Neuron (in vitro differentiated cells): ENCODE results near the gene KCTD11.
A peak's percentile ranks its signal among the peaks of the same experiment; 100 is the strongest.

Experiments
- H2AFZ ChIP-seq: one replicate; pipeline ENCODE4 v1.6.1; 2013; ENCODE audit warnings: low read depth, mild to moderate bottlenecking, inconsistent platforms, low read length, moderate library complexity
- H3K27me3 ChIP-seq: one replicate; pipeline ENCODE4 v1.6.1; 2013; ENCODE audit warnings: low read length; ENCODE audit not compliant: insufficient read depth
- H3K36me3 ChIP-seq: one replicate; pipeline ENCODE4 v1.6.1; 2013; ENCODE audit warnings: low read length; ENCODE audit not compliant: insufficient read depth
- H3K4me1 ChIP-seq: one replicate; pipeline ENCODE4 v1.6.1; 2013; ENCODE audit warnings: low read length; ENCODE audit not compliant: insufficient read depth
- H3K4me3 ChIP-seq: 2 replicates; pipeline ENCODE4 v1.5.1; 2013; ENCODE audit warnings: mild to moderate bottlenecking, low read length, moderate library complexity
- H3K9me3 ChIP-seq: one replicate; pipeline ENCODE4 v1.6.1; 2013; ENCODE audit warnings: low read length

Gene KCTD11

GRCh38 chr17:7314719-7315569 is 37.0 kb upstream of the KCTD11 start, which contains the start of gene GPS2:
Gene GPS2 (minus strand): TSS chr17:7315360. CDS start chr17:7315052, 308 bp downstream.
- H3K4me3 ChIP-seq, result peak within 1 kb of the TSS; percentile 92
- H3K27me3 ChIP-seq, result no peaks in the 10 kb centered on the region
- peaks cover 71% of the 10 kb centered on the region for H3K36me3 ChIP-seq
- no peaks in the 10 kb centered on the region for H3K9me3 ChIP-seq
- H3K4me1 ChIP-seq, result peaks cover 23% of the 10 kb centered on the region
- H2AFZ ChIP-seq, result peak within 1 kb of the TSS; percentile 58

GRCh38 chr17:7315570-7316235 is 36.3 kb upstream of the KCTD11 start:
- H3K36me3 ChIP-seq, result peaks cover 69% of the 10 kb centered on the region
- H3K4me1 ChIP-seq, result peaks cover 23% of the 10 kb centered on the region
- peak overlapping the region; percentile 58 for H2AFZ ChIP-seq
- H3K27me3 ChIP-seq, result no peaks in the 10 kb centered on the region
- peak overlapping the region; percentile 92 for H3K4me3 ChIP-seq
- H3K9me3 ChIP-seq, result no peaks in the 10 kb centered on the region

GRCh38 chr17:7317161-7317803 is 34.7 kb upstream of the KCTD11 start:
- Histone ChIP-seq H3K36me3 (peaks cover 73% of the 10 kb centered on the region), H3K27me3 (no peaks in the 10 kb centered on the region), H2AFZ (no peak overlapping the region), H3K4me3 (no peak overlapping the region), H3K4me1 (peaks cover 23% of the 10 kb centered on the region), H3K9me3 (no peaks in the 10 kb centered on the region)

- Histone ChIP-seq H2AFZ (no peak overlapping the region), H3K27me3 (no peaks in the 10 kb centered on the region), H3K9me3 (no peaks in the 10 kb centered on the region), H3K4me1 (peaks cover 20% of the 10 kb centered on the region), H3K4me3 (no peak overlapping the region), H3K36me3 (peaks cover 73% of the 10 kb centered on the region)
Measured at GRCh38 chr17:7318121-7318860, 33.7 kb upstream of the KCTD11 start.

- Histone ChIP-seq H3K27me3 (no peaks in the 10 kb centered on the region), H3K4me1 (no peaks in the 10 kb centered on the region), H2AFZ (no peak overlapping the region), H3K36me3 (peaks cover 81% of the 10 kb centered on the region), H3K9me3 (no peaks in the 10 kb centered on the region), H3K4me3 (no peak overlapping the region)
Measured at GRCh38 chr17:7321466-7321865, 30.5 kb upstream of the KCTD11 start.

GRCh38 chr17:7322520-7323194 is 29.3 kb upstream of the KCTD11 start:
- Histone ChIP-seq H3K4me3 (no peak overlapping the region), H3K27me3 (no peaks in the 10 kb centered on the region), H3K36me3 (peaks cover 79% of the 10 kb centered on the region), H2AFZ (no peak overlapping the region), H3K4me1 (peaks cover 4% of the 10 kb centered on the region), H3K9me3 (no peaks in the 10 kb centered on the region)

- Histone ChIP-seq H3K4me1 (peaks cover 13% of the 10 kb centered on the region), H3K9me3 (no peaks in the 10 kb centered on the region), H3K4me3 (no peak overlapping the region), H3K36me3 (peaks cover 67% of the 10 kb centered on the region), H2AFZ (no peak overlapping the region), H3K27me3 (no peaks in the 10 kb centered on the region)
Measured at GRCh38 chr17:7323731-7324437, 28.1 kb upstream of the KCTD11 start.

- H3K27me3 ChIP-seq, result no peaks in the 10 kb centered on the region
- H3K9me3 ChIP-seq, result no peaks in the 10 kb centered on the region
- peaks cover 13% of the 10 kb centered on the region for H3K4me1 ChIP-seq
- H3K4me3 ChIP-seq, result no peak overlapping the region
- no peak overlapping the region for H2AFZ ChIP-seq
- peaks cover 64% of the 10 kb centered on the region for H3K36me3 ChIP-seq
Measured at GRCh38 chr17:7324438-7324779, 27.6 kb upstream of the KCTD11 start.

- no peaks in the 10 kb centered on the region for H3K27me3 ChIP-seq
- H3K4me1 ChIP-seq, result peaks cover 13% of the 10 kb centered on the region
- peaks cover 64% of the 10 kb centered on the region for H3K36me3 ChIP-seq
- no peak overlapping the region for H3K4me3 ChIP-seq
- H2AFZ ChIP-seq, result no peak overlapping the region
- H3K9me3 ChIP-seq, result no peaks in the 10 kb centered on the region
Measured at GRCh38 chr17:7325031-7325528, 26.9 kb upstream of the KCTD11 start.

GRCh38 chr17:7326186-7326585 is 25.8 kb upstream of the KCTD11 start:
- Histone ChIP-seq H3K36me3 (peaks cover 54% of the 10 kb centered on the region), H3K9me3 (no peaks in the 10 kb centered on the region)

GRCh38 chr17:7327056-7327455 is 24.9 kb upstream of the KCTD11 start:
- H3K36me3 ChIP-seq, result peaks cover 45% of the 10 kb centered on the region
- H2AFZ ChIP-seq, result no peak overlapping the region
- H3K27me3 ChIP-seq, result no peaks in the 10 kb centered on the region
- peaks cover 21% of the 10 kb centered on the region for H3K4me1 ChIP-seq
- H3K4me3 ChIP-seq, result no peak overlapping the region
- no peaks in the 10 kb centered on the region for H3K9me3 ChIP-seq

More at GRCh38 chr17:7326186-7326585, 25.8 kb upstream of the KCTD11 start:
- H3K4me3 ChIP-seq, result no peak overlapping the region
- H2AFZ ChIP-seq, result no peak overlapping the region
- no peaks in the 10 kb centered on the region for H3K27me3 ChIP-seq
- H3K4me1 ChIP-seq, result peaks cover 21% of the 10 kb centered on the region

GRCh38 chr17:7327501-7327900 is 24.5 kb upstream of the KCTD11 start:
- H3K4me3 ChIP-seq, result no peak overlapping the region
- H3K27me3 ChIP-seq, result no peaks in the 10 kb centered on the region
- peaks cover 41% of the 10 kb centered on the region for H3K36me3 ChIP-seq
- no peaks in the 10 kb centered on the region for H3K9me3 ChIP-seq
- H2AFZ ChIP-seq, result no peak overlapping the region
- H3K4me1 ChIP-seq, result peaks cover 21% of the 10 kb centered on the region
